ENCODE measurements around the gene REEP3. TPM values are rescaled to one million over a fixed set of nuclear protein-coding genes. Genes with fewer than 3 reads are reported as not detected.

REEP3 gene
- total and polyA plus RNA-seq, 2 of the 8 experiments (the other 6 are each of a cell fraction or from before 2014, with no cell fraction given), result 5.8 to 31.5 TPM

DNA sequence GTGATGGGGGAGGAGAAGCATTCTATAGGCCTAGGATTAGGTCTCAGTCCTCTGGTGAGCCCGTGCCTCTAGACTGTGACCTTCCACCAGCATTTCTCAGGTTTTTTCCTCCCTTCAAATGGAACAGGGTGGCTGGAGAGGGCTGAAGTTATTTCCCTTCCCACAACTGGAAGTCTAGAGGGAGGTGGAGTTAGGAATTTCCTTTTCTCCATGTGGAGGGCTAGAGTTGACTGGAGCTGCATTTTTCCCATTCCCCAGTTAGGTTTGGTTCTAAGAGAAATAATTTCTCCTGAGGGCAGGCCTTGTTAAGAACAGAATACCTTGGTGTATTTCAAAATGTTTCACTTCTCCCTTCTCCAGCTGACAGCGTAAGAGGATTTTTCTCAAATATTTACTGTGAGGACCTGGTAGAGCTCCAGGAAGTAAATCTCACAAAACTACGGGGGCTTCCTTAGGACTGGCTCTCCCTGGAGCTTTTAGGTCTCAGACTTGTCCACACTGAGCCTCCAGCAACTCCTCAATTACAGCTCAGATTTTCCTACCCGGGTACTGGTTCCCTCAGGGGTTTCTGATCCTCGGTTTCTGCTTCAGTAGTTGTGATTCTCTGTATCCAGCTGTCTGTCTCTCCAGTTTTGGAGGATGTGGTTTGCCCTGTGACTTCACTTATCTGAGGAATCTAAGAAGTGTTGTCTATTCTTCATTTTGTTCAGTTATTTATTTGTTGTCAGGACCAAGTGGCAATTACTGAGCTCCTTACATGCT, 6.0 kb upstream of the REEP3 start (continued):
- TF ChIP-seq TBP (IDR thresholded peaks at IDR 0.05; ENCODE audit: low read depth, low read length), result peak; percentile 56; the same call in 1 of the 2 replicates
- 0 out of 2 replicates have a peak, but pooled peaks have one; percentile 34 for TF ChIP-seq BACH1 (IDR thresholded peaks at IDR 0.05; ENCODE audit: low read length)
- peak; percentile 20; the same call in 1 of the 2 replicates for TF ChIP-seq CHD2 (IDR thresholded peaks at IDR 0.05; ENCODE audit: low read length)
- TF ChIP-seq POLR2A (IDR thresholded peaks at IDR 0.05; ENCODE audit: control extremely low read depth in 1 of 2, low read depth in 2 of 2, low read length in 2 of 2), result peak in 1 of 2 experiments; percentile 28; a peak in 1 of 3 replicates
- no peak for TF ChIP-seq EZH2 (IDR thresholded peaks at IDR 0.05; ENCODE audit: low read depth, low read length, severe bottlenecking)
- no peak for TF ChIP-seq GABPA (IDR thresholded peaks at IDR 0.05; ENCODE audit: borderline replicate concordance, insufficient read depth, low read length)
- TF ChIP-seq POU5F1 (IDR thresholded peaks at IDR 0.05; ENCODE audit: low read depth, low read length), result no peak
- TF ChIP-seq KDM4A (IDR thresholded peaks at IDR 0.05; ENCODE audit: low read depth, low read length, severe bottlenecking), result no peak
- no peak for TF ChIP-seq CBX5 (IDR thresholded peaks at IDR 0.05; ENCODE audit: low read depth, low read length)
- no peak for TF ChIP-seq ZNF274 (IDR thresholded peaks at IDR 0.05; ENCODE audit: borderline replicate concordance, extremely low read depth, low read length)
- no peak for TF ChIP-seq SRF (IDR thresholded peaks at IDR 0.05; ENCODE audit: low read depth, low read length)
- TF ChIP-seq RXRA (IDR thresholded peaks at IDR 0.05; ENCODE audit: insufficient read depth, low read depth, low read length), result no peak
- TF ChIP-seq, protein P1, sequence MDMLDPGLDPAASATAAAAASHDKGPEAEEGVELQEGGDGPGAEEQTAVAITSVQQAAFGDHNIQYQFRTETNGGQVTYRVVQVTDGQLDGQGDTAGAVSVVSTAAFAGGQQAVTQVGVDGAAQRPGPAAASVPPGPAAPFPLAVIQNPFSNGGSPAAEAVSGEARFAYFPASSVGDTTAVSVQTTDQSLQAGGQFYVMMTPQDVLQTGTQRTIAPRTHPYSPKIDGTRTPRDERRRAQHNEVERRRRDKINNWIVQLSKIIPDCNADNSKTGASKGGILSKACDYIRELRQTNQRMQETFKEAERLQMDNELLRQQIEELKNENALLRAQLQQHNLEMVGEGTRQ (IDR thresholded peaks at IDR 0.05; ENCODE audit: low read length), result no peak
- TF ChIP-seq PHF8 (conservative IDR thresholded peaks at IDR 0.05; ENCODE audit: low read depth, low read length), result no peak
- 0 out of 4 replicates have a peak, but pooled peaks of 1 of the 2 experiments have one; percentile 13 for TF ChIP-seq RAD21 (IDR thresholded peaks at IDR 0.05 in 1 of 2, conservative IDR thresholded peaks at IDR 0.05 in 1 of 2; ENCODE audit: low read depth in 2 of 2, low read length in 2 of 2)
- TF ChIP-seq SAP30 (IDR thresholded peaks at IDR 0.05; ENCODE audit: insufficient read depth, insufficient replicate concordance, low read length), result no peak
- no peak for TF ChIP-seq CBX8 (IDR thresholded peaks at IDR 0.05; ENCODE audit: borderline replicate concordance, low read depth, low read length)
- TF ChIP-seq SIRT6 (IDR thresholded peaks at IDR 0.05; ENCODE audit: low read length), result no peak
- no peak for TF ChIP-seq FOSL1 (IDR thresholded peaks at IDR 0.05; ENCODE audit: insufficient read depth, low read depth, low read length)
- TF ChIP-seq GTF2F1 (IDR thresholded peaks at IDR 0.05; ENCODE audit: borderline replicate concordance, low read depth, low read length), result no peak
- TF ChIP-seq SIN3A (conservative IDR thresholded peaks at IDR 0.05 in 1 of 2, IDR thresholded peaks at IDR 0.05 in 1 of 2; ENCODE audit: low read depth in 1 of 2, low read length in 2 of 2), result peak in 1 of 2 experiments; percentile 38; a peak in 1 of 4 replicates

Data from H1 (cell line).